Stimulated activated CD4-positive, alpha-beta T cell treated with anti-CD3 and anti-CD28 coated beads, TNF-alpha, amount 100 ng/mL, for 1 hour (primary cell): ENCODE results near the gene OOSP4A.

ENCODE experiments used
- DNase-seq, 3 donors: peaks; one replicate each; pipeline ENCODE4 v3.0.0-alpha.2; 2020; ENCODE audit warnings: low read depth in 3 of 3, low spot score in 1 of 3

OOSP4A gene

GRCh38 chr11:59963733-59964132 is at the start of gene OOSP4A:
OOSP4A (plus strand) TSS chr11:59964033; CDS start chr11:59964033, 0 bp downstream.
- DNase-seq, result no peak

DNA sequence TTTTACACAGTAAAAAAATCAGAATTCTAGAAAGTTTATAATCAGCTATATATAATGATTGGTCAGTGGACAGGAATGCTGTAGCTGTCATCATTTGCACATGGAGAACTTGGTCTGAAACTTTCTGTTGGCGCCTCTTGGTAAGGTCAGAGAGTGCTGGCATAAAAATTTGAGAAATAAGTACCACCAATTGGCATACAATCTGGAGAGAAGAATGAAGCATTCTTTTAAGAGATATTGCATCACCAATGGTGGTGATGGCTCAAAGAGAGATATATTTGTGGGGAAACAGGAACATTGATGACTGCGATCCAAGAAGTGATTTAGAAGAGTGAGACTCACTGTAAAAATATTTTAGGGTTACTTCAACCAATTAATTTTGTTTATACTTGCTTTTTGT is 45.4 kb upstream of the OOSP4A start:
- DNase-seq, result no peak

DNA sequence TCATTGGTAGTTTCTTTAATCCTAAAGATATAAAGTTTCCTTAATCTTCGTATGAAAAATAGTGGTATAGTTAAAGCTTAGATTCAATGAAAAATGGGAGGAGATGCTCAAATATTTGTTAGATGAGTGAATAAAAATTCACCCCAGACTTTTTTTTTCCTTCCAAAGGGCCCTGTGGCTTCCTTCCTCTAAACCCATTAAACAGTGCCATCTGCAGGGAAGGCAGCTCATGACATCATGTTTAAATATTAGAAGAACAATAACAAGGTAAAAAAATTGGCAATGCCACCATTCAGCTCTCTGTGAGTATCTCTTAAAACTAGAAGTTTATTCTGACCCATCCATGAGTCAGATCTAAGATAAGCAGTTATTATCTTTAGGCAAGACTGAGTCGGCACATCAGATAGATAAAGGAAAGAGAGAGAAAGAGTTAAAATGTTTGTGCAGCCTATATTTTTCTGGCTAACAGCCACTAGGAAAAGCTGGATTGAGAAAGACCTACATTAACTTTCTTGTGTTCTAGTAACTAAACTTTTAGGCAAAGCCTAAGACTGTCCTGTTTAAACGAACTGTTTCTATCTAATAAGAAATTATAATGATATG is 44.7 kb upstream of the OOSP4A start:
- DNase-seq, result no peak

DNA sequence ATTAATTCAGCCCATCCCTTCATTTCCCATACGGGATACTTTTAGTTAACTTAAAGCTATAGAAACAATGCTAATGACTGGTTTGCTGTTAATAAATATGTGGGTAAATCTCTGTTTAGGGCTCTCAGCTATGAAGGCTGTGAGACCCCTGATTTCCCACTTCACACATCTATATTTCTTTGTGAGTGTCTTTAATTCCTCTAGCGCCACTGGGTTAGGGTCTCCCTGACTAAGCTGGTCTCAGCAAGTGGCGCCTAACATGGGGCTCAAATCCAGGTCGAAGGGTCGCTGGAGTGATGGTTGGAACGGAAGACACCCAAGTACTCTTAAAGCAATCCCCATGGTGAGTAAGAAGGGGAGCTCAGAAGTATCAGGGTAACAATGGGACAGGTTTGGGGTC is 40.0 kb upstream of the OOSP4A start:
- no peak for DNase-seq

- DNase-seq, result no peak
Observed at GRCh38 chr11:59931688-59932087, 32.1 kb upstream of the OOSP4A start.

- DNase-seq, result no peak
Observed at GRCh38 chr11:59938132-59938531, 25.7 kb upstream of the OOSP4A start, which contains the start of gene OOSP1. OOSP1 (plus strand) TSS chr11:59938432; CDS start chr11:59938455, 23 bp downstream.

GRCh38 chr11:59938718-59939117 is 25.1 kb upstream of the OOSP4A start:
- DNase-seq, result no peak

GRCh38 chr11:59939482-59939881 is 24.4 kb upstream of the OOSP4A start:
- DNase-seq, result no peak

DNA sequence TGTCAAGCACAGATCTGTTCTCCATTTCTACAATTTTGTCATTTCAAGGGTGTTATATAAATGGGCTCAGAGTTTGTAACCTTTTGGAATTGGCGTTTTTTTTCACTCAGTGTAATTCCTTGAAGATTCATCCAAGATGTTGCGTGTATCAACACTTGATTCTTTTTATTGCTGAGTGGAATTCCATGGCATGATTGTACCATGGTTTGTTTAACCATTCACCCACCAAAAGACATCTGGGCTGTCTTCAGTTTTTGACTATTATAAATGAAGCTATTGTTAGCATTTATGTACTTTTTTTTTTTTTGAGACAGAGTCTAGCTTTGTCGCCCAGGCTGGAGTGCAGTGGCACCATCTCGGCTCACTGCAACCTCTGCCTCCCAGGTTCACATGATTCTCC is 22.7 kb upstream of the OOSP4A start:
- DNase-seq, result no peak

GRCh38 chr11:59943997-59944714 is 19.7 kb upstream of the OOSP4A start:
- DNase-seq, result no peak

DNA sequence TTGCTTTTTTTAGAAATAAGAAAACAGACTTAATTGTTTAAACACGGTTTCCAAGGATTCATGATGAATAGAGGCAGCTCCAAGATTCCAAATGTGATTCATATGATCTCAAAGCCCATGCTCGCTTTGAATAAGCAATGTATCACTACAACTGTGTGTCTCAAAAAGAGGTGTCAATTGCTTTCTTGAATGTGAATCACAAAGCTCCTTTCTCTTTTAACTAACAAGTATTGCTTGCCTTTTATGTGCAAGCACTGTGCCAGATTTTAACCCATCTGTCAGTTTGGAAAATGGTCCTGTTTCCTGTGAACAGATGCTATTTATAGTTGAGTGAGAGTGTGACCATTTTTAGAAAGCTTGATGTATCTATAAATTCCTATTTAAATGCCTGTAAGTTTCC is 19.1 kb upstream of the OOSP4A start:
- DNase-seq, result no peak

DNA sequence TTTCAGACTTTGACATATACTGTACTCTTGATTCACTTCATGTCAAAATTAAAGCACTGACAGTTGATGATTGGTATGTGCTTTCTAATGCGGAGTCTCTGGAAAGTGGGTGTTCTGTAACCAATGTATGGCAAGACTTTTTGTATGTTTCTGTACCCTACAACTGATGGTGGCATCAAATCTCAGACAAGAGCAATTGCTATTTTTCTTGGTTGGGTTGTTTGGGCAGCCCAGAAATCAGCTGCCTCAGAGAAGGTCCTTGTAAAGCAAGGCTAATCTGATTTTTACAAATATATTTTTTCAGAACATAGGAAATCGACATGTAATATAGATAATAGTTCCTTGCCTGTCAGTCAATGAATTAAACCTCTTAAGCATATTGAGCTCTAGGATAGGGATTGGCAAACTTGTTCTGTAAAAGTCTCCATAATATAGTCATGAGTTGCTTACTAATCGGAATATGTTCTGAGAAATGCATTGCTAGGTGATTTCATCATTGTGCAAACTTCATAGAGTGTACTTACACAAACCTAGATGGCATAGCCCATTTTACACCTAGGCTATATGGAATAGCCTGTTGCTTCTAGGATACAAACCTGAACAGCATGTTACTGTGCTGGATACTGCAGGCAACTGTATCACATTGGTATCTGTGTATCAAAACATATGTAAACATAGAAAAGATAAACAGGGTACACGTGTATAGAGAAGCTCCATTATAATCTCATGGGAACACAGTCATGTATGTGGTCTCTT is 10.2 kb upstream of the OOSP4A start:
- DNase-seq, result no peak

GRCh38 chr11:59954219-59954847 is 9.5 kb upstream of the OOSP4A start:
- DNase-seq, result no peak

- DNase-seq, result no peak
Observed at GRCh38 chr11:59957094-59957493, 6.7 kb upstream of the OOSP4A start.

DNA sequence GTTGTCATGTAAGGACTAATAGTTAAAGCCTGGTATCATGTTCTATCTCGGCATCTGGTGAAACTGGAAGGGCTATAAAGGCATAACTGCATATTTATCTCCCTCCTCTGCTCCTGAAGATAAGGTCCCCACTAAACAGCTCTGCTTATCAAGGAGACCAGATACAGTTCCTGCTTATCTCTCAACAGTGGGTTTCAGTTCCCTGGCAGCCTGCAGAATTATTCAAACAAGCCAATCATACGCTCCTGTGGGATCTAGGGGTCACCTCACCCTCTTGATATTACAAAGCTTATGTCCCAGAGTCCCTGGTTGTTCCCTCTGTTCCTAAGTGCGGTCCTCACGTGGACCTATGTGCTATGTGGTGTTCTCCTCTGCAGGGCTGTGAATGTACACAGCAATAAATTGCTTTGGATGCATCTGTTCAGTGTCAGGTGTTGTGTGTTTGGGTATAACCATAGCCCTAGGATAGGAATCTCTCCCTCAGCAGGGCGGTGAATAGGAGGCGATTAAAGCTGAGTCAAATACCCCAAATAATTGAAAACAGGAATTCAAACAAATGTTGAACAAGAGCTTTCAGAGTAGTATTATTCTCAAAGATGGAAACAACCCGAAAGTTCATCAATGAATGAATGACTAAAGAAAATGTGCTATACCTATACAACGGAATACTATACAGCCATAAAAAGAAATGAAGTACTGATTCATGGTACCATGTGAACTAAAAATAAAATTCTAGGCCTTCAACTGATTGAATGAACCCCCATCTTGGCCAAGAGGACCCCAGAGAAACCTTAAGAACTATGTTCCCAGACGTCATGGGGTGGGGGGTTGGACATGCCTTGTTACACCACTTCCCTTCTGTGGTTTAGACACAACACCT is 3.1 kb upstream of the OOSP4A start:
- no peak for DNase-seq

- DNase-seq, result no peak
Observed at GRCh38 chr11:59962107-59962482, 1.7 kb upstream of the OOSP4A start.

- DNase-seq, result no peak
Observed at GRCh38 chr11:59965424-59965823, 1.6 kb downstream of the OOSP4A start.

DNA sequence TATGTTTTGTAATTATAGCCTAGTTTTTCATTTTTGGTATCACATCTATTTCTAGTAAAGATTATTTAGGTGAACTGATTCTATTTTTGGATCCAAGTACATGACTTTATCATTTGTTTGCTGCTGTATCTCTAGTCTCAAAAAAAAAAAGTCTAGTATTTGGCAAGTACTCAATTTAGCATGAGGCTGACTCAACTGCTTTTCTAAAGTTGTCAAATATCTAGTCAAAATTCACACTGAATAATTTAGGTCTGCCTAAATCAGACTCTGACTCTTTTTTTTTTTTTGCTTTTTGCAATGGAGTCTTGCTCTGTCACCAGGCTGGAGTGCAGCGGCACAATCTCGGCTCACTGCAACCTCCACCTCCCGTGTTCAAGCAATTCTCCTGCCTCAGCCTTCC is 2.4 kb downstream of the OOSP4A start:
- no peak for DNase-seq

DNA sequence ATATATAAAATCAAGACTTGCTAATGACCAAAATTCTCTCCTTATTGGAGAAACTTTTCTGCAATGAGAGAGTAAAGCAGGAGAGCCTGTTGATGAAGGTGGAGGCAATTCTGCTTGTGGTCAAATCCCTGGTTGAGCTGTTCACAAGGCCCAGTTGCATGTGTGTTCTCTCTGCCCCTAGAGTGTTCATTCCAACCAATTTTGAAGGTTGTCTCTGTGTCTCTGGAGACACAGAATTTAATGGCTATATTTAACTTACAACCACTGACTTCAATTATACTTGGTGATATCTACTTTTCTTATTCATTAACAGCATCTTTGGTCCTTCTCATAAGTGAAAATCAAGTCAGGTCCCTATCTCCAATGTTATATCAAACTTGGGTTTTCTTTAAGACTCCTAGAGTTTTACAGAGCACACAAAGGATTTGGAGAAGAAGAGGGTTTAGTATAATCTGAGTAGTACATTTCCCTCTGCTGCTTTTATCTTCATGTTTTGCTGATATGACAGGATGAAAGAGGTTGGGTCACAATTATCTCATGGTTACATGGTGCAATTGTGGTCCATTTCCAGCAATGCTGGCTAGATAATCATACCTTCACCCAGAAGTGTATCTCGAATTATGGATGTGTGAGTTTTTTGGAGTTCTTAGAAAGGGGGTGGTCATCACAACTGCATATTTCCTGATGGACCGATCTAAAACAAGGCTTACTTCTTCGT is 4.0 kb downstream of the OOSP4A start:
- DNase-seq, result no peak

GRCh38 chr11:59968395-59968783 is 4.6 kb downstream of the OOSP4A start:
- DNase-seq, result no peak
